Adrenal gland (tissue), 12 donors: Measurements from ENCODE around the gene HECW1. TPM values are rescaled to one million over a fixed set of nuclear protein-coding genes. Genes with fewer than 3 reads are reported as not detected.

Experiments
- DNase-seq, 7 donors: peaks; one replicate each; pipeline ENCODE4 v3.0.0-alpha.2; 2019 to 2020
- H3K27ac ChIP-seq, 5 donors: fragments of 200-600 bp; sonication (generic) in 4 of 5; 1 replicate in 3 of 5; 2 replicates in 2 of 5; pipeline versions ENCODE4 v1.5.1 to v1.8.0; 2016 to 2020; ENCODE audit warnings: mild to moderate bottlenecking in 1 of 5
- H3K27me3 ChIP-seq: fragments of 200-600 bp; 2 replicates; pipeline ENCODE4 v1.8.0; 2021
- H3K36me3 ChIP-seq, 2 donors: fragments of 200-600 bp; replicated peaks in 1 of 2; 1 replicate in 1 of 2; 2 replicates in 1 of 2; pipeline versions ENCODE4 v1.5.1 to v1.8.0; 2018 to 2022
- H3K4me1 ChIP-seq, 2 donors: fragments of 200-600 bp; replicated peaks in 1 of 2; 1 replicate in 1 of 2; 2 replicates in 1 of 2; pipeline versions ENCODE4 v1.5.1 to v1.8.0; 2018 to 2021
- H3K4me3 ChIP-seq, 4 donors: fragments of 200-600 bp; sonication (generic) in 3 of 4; one replicate each; pipeline ENCODE4 v1.5.1; 2016 to 2018
- H3K9me3 ChIP-seq, 3 donors: fragments of 200-600 bp; sonication (generic) in 1 of 3; replicated peaks in 1 of 3; 1 replicate in 2 of 3; 2 replicates in 1 of 3; pipeline versions ENCODE4 v1.5.1 to v1.8.0; 2016 to 2021
- CTCF ChIP-seq, 6 experiments: fragments of 450-650 bp in 4 of 6; fragments of 200-600 bp in 2 of 6; sonication (generic) in 1 of 6; IDR thresholded peaks; 1 replicate in 5 of 6; 2 replicates in 1 of 6; pipeline versions ENCODE4 v1.5.1 to v1.8.0; 2016 to 2021; ENCODE audit warnings: antibody characterized with exemption in 6 of 6, mild to moderate bottlenecking in 2 of 6, moderate library complexity in 1 of 6
- POLR2A ChIP-seq, 2 donors: fragments of 450-650 bp; IDR thresholded peaks; one replicate each; pipeline ENCODE4 v1.6.1; 2017; ENCODE audit warnings: antibody characterized with exemption in 2 of 2, mild to moderate bottlenecking in 2 of 2, moderate library complexity in 1 of 2
- WGBS, 4 donors: extraction: QIAGEN DNeasy Blood & Tissue Kit in 2 of 4; methylation state at CpG; one replicate each; pipeline versions ENCODE4 v1.1.5 to v1.1.7; 2013 to 2017; 5-methylcytosine and 5-hydroxymethylcytosine counted together
- intact Hi-C, 2 donors: fragments of 100-400 bp; cut with DNase I; formaldehyde crosslinking; loops; one replicate each; pipeline versions ENCODE4 v1.14.1 to v1.15.0; 2022 to 2023
- polyA plus RNA-seq, 3 donors: library from polyadenylated mRNA; stranded (reverse); fragments of 200-250 nt in 2 of 3; fragments of 350-450 nt in 1 of 3; fragmentation: Illumina TruSeq in 1 of 3; extraction: RNeasy Lipid Tissue Mini Kit (QIAGEN cat#74804) in 1 of 3; gene quantifications; one replicate each; pipeline ENCODE4 v1.2.3, GENCODE V29; 2013 to 2014
- total RNA-seq, 9 donors: library from RNA; depleted of rRNA in 4 of 9; stranded (reverse); fragments of >200 nt in 4 of 9; fragments of 120-200 nt in 1 of 9; fragmentation: NEBNext Ultra II Directional in 1 of 9; extraction: Animal tissue kit (Norgen Biotek cat#: 25700) in 1 of 9; gene quantifications; one replicate each; pipeline versions ENCODE4 v1.1.0 to v1.2.4, GENCODE V29; 2013 to 2023
- donor health status: healthy with polysubstance abuse.
- donor health status: Bipolar disorder and iron deficiency.
- donor health status: DM: yes; HTN: yes; CAD: no.
- donor health status: DM: no; HTN: no; CAD: no.
- donor health status: DM: no; HTN: no; CAD: no.
- donor health status: DM: yes; HTN: yes; CAD: no.

HECW1 gene
- total and polyA plus RNA-seq, 12 donors, result under 0.01 to 3.2 (median 0.06) TPM; not detected in 4

DNA sequence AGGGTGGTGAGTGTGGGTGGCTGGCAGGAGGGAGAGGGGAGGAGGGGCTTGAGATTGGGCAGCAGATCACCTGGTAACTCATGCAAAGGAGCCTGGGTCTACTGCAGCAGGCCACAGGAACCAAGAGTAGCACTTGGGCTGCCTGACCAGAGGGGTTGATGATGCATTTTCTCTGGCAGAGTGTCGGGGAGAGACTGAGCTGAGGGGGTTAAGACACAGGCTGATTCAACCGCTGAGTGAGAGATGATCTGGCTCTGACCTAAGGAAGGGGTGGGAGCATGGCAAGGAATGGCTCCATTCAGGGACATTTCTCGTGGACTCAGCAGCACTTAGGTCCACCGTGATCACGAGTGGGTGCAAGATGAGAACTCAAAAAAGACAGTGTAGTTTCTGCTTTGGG lies 355.0 kb downstream of the HECW1 start:
- intact Hi-C loops, result no loop called here
- H3K9me3 ChIP-seq, result no peaks in the 10 kb centered on the region
- TF ChIP-seq POLR2A (IDR thresholded peaks at IDR 0.05) (no peak), CTCF (IDR thresholded peaks at IDR 0.05) (no peak)

DNA sequence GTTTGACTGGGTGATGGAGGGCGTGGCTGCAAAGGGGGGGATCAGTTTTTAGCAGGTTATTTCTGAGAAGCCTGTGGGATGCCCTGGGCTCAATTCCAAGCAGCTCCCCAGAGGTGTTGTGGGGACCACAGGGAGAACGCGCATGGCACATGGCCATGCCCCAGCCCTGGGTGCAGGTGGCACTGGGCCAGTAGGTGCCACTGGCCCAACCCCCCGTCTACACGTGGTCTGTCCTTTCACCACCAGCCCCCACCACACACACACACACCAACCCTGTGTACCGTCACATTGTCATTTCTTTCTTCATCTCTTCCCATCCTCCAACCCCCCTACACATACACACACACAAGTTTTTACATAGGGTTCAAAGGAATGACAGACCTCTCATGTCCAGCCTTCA lies 355.4 kb downstream of the HECW1 start:
- no peaks in the 10 kb centered on the region for H3K36me3 ChIP-seq
- intact Hi-C loops, result no loop called here
- WGBS, 4 donors, result 88 to 94% (median 92%) methylated on average over 4 to 6 of the region's 6 CpGs

More for the DNA sequence above, 355.0 kb downstream of the HECW1 start:
- H3K27ac ChIP-seq, result no peak overlapping the region
- no peaks in the 10 kb centered on the region for H3K4me1 ChIP-seq
- WGBS, 4 donors, result 79 to 81% (median 80%) methylated on average over 5 of the region's 5 CpGs
- H3K27me3 ChIP-seq, result no peaks in the 10 kb centered on the region
- H3K4me3 ChIP-seq, result no peak overlapping the region
- H3K36me3 ChIP-seq, result no peaks in the 10 kb centered on the region
- DNase-seq, result no peak

GRCh38 chr7:43469051-43469450 lies 356.6 kb downstream of the HECW1 start:
- H3K9me3 ChIP-seq, result no peaks in the 10 kb centered on the region
- no peaks in the 10 kb centered on the region for H3K4me1 ChIP-seq
- H3K27me3 ChIP-seq, result no peaks in the 10 kb centered on the region
- no peak overlapping the region for H3K4me3 ChIP-seq
- H3K36me3 ChIP-seq, result no peaks in the 10 kb centered on the region
- no peak for DNase-seq
- intact Hi-C loops, result no loop called here
- WGBS, 4 donors, result 80 to 85% (median 83%) methylated on average over 10 of the region's 10 CpGs
- no peak for TF ChIP-seq POLR2A (IDR thresholded peaks at IDR 0.05)
- no peak for TF ChIP-seq CTCF (IDR thresholded peaks at IDR 0.05)
- H3K27ac ChIP-seq, result no peak overlapping the region

More for the DNA sequence above, 355.4 kb downstream of the HECW1 start:
- H3K27ac ChIP-seq, result no peak overlapping the region
- no peaks in the 10 kb centered on the region for H3K4me1 ChIP-seq
- no peak for DNase-seq
- TF ChIP-seq POLR2A (IDR thresholded peaks at IDR 0.05) (no peak), CTCF (IDR thresholded peaks at IDR 0.05) (no peak)
- no peaks in the 10 kb centered on the region for H3K9me3 ChIP-seq
- H3K27me3 ChIP-seq, result no peaks in the 10 kb centered on the region
- H3K4me3 ChIP-seq, result no peak overlapping the region

- Histone ChIP-seq H3K9me3 (no peaks in the 10 kb centered on the region), H3K4me3 (no peak overlapping the region), H3K36me3 (no peaks in the 10 kb centered on the region), H3K27ac (no peak overlapping the region), H3K4me1 (no peaks in the 10 kb centered on the region), H3K27me3 (no peaks in the 10 kb centered on the region)
- TF ChIP-seq POLR2A (IDR thresholded peaks at IDR 0.05), result no peak
- no peak for TF ChIP-seq CTCF (IDR thresholded peaks at IDR 0.05)
- no peak for DNase-seq
- WGBS, 4 donors, result 73 to 85% (median 77%) methylated on average over 5 of the region's 5 CpGs
- intact Hi-C loops, result no loop called here
Measured at GRCh38 chr7:43470110-43470509, 357.7 kb downstream of the HECW1 start.
